ENCODE measurements around the gene MLANA.

DNA sequence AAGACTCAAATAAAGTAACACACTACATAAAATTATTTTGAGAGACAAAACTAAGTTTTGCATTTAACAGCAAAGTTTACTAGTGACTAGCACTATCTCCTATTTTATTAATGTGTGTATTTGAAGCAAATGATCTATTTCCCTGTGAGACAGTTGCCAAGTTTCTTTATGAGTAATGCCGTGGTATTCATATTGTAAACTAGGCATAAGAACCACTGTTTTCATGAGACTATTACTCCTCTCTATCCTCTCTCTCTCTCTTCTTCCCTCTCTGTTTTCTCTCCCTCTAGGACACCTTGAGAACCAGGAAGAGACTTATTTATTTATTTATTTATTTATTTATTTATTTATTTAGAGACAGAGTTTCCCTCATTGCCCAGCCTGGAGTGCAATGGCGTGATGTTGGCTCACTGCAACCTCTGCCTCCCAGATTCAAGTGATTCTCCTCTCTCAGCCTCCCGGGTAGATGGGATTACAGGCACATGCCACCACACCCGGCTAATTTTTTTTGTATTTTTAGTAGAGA is 61.1 kb downstream of the MLANA start:
- TF ChIP-seq, protein P1, sequence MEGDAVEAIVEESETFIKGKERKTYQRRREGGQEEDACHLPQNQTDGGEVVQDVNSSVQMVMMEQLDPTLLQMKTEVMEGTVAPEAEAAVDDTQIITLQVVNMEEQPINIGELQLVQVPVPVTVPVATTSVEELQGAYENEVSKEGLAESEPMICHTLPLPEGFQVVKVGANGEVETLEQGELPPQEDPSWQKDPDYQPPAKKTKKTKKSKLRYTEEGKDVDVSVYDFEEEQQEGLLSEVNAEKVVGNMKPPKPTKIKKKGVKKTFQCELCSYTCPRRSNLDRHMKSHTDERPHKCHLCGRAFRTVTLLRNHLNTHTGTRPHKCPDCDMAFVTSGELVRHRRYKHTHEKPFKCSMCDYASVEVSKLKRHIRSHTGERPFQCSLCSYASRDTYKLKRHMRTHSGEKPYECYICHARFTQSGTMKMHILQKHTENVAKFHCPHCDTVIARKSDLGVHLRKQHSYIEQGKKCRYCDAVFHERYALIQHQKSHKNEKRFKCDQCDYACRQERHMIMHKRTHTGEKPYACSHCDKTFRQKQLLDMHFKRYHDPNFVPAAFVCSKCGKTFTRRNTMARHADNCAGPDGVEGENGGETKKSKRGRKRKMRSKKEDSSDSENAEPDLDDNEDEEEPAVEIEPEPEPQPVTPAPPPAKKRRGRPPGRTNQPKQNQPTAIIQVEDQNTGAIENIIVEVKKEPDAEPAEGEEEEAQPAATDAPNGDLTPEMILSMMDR (IDR thresholded peaks at IDR 0.05) = no peak
- no peak for TF ChIP-seq POLR2A (IDR thresholded peaks at IDR 0.05)

All from body of pancreas (tissue), 4 donors.